ENCODE results near the gene SIK1. TPM values are rescaled to one million over a fixed set of nuclear protein-coding genes. Genes with fewer than 3 reads are reported as not detected.

The SIK1 gene
- total RNA-seq, 2 experiments from 2014 or later = 25.9 to 31.6 TPM

GRCh38 chr21:43370888-43371570 lies 55.9 kb downstream of the SIK1 start:
- ATAC-seq (ENCODE audit: low read depth) (no peak), DNase-seq (no peak)
- POLR2A ChIA-PET = interaction anchor here (0.5 kb wide), 1 partner anchor 46 kb away, joined by 3 read pairs; no protein-coding TSS in a partner anchor
- Mint-ChIP-seq H3K36me3 (no peaks in the 10 kb centered on the region), H3K9me3 (no peaks in the 10 kb centered on the region), H3K4me3 (no peak overlapping the region), H3K4me1 (peaks cover 7% of the 10 kb centered on the region), H3K27ac (peak overlapping the region; percentile 43), H3K27me3 (peaks cover under 1% of the 10 kb centered on the region)

GRCh38 chr21:43370091-43370658 lies 56.8 kb downstream of the SIK1 start:
- no peak for ATAC-seq (ENCODE audit: low read depth)
- no peaks in the 10 kb centered on the region for H3K36me3 Mint-ChIP-seq
- H3K4me1 Mint-ChIP-seq = peaks cover 7% of the 10 kb centered on the region
- POLR2A ChIA-PET = interaction anchor here (0.5 kb wide), 1 partner anchor 45 kb away, joined by 3 read pairs; no protein-coding TSS in a partner anchor
- H3K27ac Mint-ChIP-seq = no peak overlapping the region
- H3K9me3 Mint-ChIP-seq = no peaks in the 10 kb centered on the region
- peaks cover 2% of the 10 kb centered on the region for H3K27me3 Mint-ChIP-seq
- no peak for DNase-seq
- H3K4me3 Mint-ChIP-seq = no peak overlapping the region

- no peak for ATAC-seq (ENCODE audit: low read depth)
- no peak for DNase-seq
- Mint-ChIP-seq H3K4me1 (peaks cover 9% of the 10 kb centered on the region), H3K27ac (no peak overlapping the region), H3K4me3 (no peak overlapping the region), H3K27me3 (peaks cover 2% of the 10 kb centered on the region), H3K9me3 (no peaks in the 10 kb centered on the region), H3K36me3 (no peaks in the 10 kb centered on the region)
- POLR2A ChIA-PET = no interaction called here
Observed at GRCh38 chr21:43369596-43370090, 57.3 kb downstream of the SIK1 start.

- DNase-seq (no peak), ATAC-seq (ENCODE audit: low read depth) (no peak)
- no peak overlapping the region for H3K27ac Mint-ChIP-seq
- H3K9me3 Mint-ChIP-seq = no peaks in the 10 kb centered on the region
- POLR2A ChIA-PET = no interaction called here
- H3K4me3 Mint-ChIP-seq = no peak overlapping the region
- H3K36me3 Mint-ChIP-seq = no peaks in the 10 kb centered on the region
- peaks cover 2% of the 10 kb centered on the region for H3K27me3 Mint-ChIP-seq
- H3K4me1 Mint-ChIP-seq = peaks cover 10% of the 10 kb centered on the region
Observed at GRCh38 chr21:43369124-43369523, 57.8 kb downstream of the SIK1 start.

DNA sequence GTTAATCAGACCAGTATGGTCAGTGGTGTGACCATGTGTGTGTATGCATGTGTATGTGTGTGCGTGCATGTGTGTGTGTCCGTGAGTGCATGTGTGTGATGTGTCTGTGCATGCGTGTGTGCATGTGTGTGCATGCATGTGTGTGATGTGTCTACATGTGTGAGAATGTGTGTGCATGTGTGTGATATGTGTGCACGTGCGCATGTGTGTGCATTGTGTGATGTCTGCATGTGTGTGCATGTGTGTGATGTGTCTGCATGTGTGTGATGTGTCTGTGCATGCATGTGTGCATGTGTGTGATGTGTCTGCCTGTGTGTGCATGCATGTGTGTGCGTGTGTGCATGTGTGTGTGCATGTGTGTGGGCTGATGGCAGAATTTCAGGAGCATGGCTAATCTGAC lies 58.2 kb downstream of the SIK1 start:
- no peak overlapping the region for H3K4me3 Mint-ChIP-seq
- POLR2A ChIA-PET = no interaction called here
- peaks cover 11% of the 10 kb centered on the region for H3K4me1 Mint-ChIP-seq
- no peaks in the 10 kb centered on the region for H3K9me3 Mint-ChIP-seq
- peaks cover 2% of the 10 kb centered on the region for H3K27me3 Mint-ChIP-seq
- no peak for ATAC-seq (ENCODE audit: low read depth)
- no peak for DNase-seq
- H3K27ac Mint-ChIP-seq = no peak overlapping the region
- no peaks in the 10 kb centered on the region for H3K36me3 Mint-ChIP-seq

DNA sequence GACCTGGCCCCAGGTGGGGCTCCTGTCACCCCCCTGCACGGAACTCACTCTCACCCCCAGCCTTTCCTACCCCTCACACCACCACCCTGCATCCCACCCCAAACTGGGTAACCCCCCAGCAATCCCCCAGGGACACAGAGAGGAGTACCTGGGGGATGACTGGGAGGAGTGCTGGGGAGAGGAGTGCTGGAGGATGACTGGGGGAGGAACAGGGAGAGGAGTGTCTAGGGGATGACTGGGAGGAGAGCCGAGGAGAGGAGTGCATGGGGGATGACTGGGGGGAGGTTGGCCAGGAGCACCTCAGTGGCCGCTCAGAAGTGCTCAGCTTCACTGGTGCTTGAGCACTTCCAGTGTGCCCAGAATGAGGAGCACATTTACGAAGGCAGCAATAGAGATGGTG lies 59.1 kb downstream of the SIK1 start:
- Mint-ChIP-seq H3K27ac (peak overlapping the region; percentile 59), H3K4me3 (no peak overlapping the region), H3K36me3 (no peaks in the 10 kb centered on the region), H3K9me3 (no peaks in the 10 kb centered on the region), H3K27me3 (peaks cover 2% of the 10 kb centered on the region), H3K4me1 (peaks cover 17% of the 10 kb centered on the region)
- no peak for DNase-seq
- ATAC-seq (ENCODE audit: low read depth) = no peak
- POLR2A ChIA-PET = no interaction called here

DNA sequence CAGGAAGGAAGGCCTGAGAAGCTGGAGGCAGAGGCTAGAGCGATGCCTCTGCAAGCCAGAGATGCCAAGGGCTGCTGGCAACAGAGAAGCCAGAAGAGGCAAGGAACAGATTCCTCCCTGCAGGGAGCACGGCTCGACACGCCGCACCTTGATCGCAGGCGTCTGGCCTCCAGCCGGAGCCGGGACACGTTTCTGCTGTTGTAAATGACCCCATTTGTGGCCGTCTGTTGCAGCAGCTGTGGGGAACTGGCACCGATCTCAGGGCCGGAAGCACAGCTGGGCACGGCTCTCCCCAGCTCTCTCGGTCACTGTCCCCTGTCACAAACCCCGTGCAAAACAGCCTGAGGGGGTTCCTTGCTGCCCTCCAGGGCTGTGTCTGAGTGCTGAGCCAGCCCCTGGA lies 59.6 kb downstream of the SIK1 start:
- Mint-ChIP-seq H3K4me3 (no peak overlapping the region), H3K27ac (no peak overlapping the region), H3K36me3 (no peaks in the 10 kb centered on the region), H3K9me3 (no peaks in the 10 kb centered on the region), H3K27me3 (peaks cover 2% of the 10 kb centered on the region), H3K4me1 (peaks cover 22% of the 10 kb centered on the region)
- no peak for DNase-seq
- no peak for ATAC-seq (ENCODE audit: low read depth)
- POLR2A ChIA-PET = no interaction called here

DNA sequence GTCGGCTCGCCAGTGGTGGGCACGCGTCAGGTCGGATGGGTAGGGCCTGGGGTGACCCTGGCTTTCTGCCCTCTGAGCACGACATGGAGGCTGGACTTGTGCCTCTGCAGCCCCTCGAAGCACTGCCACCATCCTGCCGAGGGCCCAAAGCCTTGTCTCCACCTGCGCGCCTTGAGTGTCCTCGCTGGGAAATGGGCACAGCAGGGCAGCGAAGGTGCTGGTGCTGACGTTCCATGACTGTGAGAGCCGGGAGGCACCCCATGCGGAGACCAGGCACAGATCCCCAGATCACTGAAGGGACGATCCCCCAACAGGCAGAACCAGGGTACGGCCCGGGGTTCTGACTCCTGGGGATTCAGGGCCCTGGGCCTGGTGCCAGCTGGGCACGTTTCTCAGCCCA lies 60.3 kb downstream of the SIK1 start:
- no peak for DNase-seq
- Mint-ChIP-seq H3K9me3 (no peaks in the 10 kb centered on the region), H3K36me3 (peaks cover under 1% of the 10 kb centered on the region), H3K27me3 (peaks cover 2% of the 10 kb centered on the region), H3K4me1 (peaks cover 26% of the 10 kb centered on the region), H3K27ac (no peak overlapping the region), H3K4me3 (no peak overlapping the region)
- no peak for ATAC-seq (ENCODE audit: low read depth)
- POLR2A ChIA-PET = no interaction called here

GRCh38 chr21:43365611-43366426 lies 61.1 kb downstream of the SIK1 start:
- peak overlapping the region; percentile 42 for H3K27ac Mint-ChIP-seq
- DNase-seq = no peak

DNA sequence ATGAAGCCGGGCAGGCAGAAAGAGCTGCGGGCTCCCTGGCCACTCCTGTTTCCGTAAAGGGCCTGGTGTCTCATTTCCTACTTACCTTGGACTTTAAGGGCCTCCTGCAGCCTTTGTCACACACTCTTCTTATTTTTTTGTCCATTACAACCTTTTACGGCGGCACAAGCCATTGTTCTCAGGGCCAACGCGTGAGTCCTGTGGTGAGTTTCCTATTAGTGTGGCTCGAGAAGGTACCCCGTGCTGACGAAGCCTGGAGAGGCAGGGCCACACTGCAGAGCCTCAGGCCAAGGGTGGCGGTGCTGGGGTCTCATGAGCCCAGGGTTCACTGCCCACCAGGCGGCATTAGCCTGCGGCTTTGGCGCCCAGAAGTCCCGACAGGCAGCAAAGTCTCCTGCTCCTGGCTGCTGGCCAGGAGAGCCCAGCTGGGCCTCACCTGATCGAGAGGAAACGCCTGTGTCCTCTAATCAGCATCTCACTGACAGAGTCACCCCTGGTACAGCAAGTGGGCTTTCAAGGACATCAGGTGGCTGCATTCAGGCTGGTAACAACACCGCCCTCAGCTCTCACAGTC lies 62.0 kb downstream of the SIK1 start:
- H3K36me3 Mint-ChIP-seq = peaks cover 7% of the 10 kb centered on the region
- H3K27ac Mint-ChIP-seq = peak overlapping the region; percentile 52
- H3K4me3 Mint-ChIP-seq = no peak overlapping the region
- ATAC-seq (ENCODE audit: low read depth) (no peak), DNase-seq (no peak)
- peaks cover 34% of the 10 kb centered on the region for H3K4me1 Mint-ChIP-seq
- POLR2A ChIA-PET = no interaction called here
- H3K27me3 Mint-ChIP-seq = peaks cover 2% of the 10 kb centered on the region
- no peaks in the 10 kb centered on the region for H3K9me3 Mint-ChIP-seq

More at GRCh38 chr21:43365611-43366426, 61.1 kb downstream of the SIK1 start:
- Mint-ChIP-seq H3K4me3 (no peak overlapping the region), H3K36me3 (peaks cover 6% of the 10 kb centered on the region), H3K4me1 (peaks cover 33% of the 10 kb centered on the region), H3K9me3 (no peaks in the 10 kb centered on the region), H3K27me3 (peaks cover 2% of the 10 kb centered on the region)
- ATAC-seq (ENCODE audit: low read depth) = no peak
- POLR2A ChIA-PET = no interaction called here

Other genes starting within 250 kb of the SIK1 start
- gene HSF2BP, start 232.4 kb upstream of the SIK1 start, total RNA-seq = under 1 TPM; 0.31 to 0.64 TPM
- 10 to 100 TPM; 44.2 to 46.6 TPM for gene RRP1B, start 232.4 kb upstream of the SIK1 start, total RNA-seq